Measurements from ENCODE around the gene EPHA4.

Gene EPHA4

GRCh38 chr2:221390878-221391277 is 181.2 kb downstream of the EPHA4 start:
- no peaks in the 10 kb centered on the region for H3K27me3 ChIP-seq (ENCODE audit: insufficient read depth, poor library complexity, severe bottlenecking)
- no peak overlapping the region for H3K4me3 ChIP-seq (ENCODE audit: severe bottlenecking)
- H3K4me1 ChIP-seq (ENCODE audit: insufficient read depth, poor library complexity, severe bottlenecking): no peaks in the 10 kb centered on the region
- no peaks in the 10 kb centered on the region for H3K9me3 ChIP-seq (ENCODE audit: severe bottlenecking)
- DNase-seq (ENCODE audit: low spot score) (no peak), ATAC-seq (ENCODE audit: low read depth) (no peak)
- no peaks in the 10 kb centered on the region for H3K36me3 ChIP-seq (ENCODE audit: low read depth)
- no peak for TF ChIP-seq CTCF (IDR thresholded peaks at IDR 0.05; ENCODE audit: poor library complexity, severe bottlenecking)
- no peak overlapping the region for H3K27ac ChIP-seq (ENCODE audit: poor library complexity, severe bottlenecking)

DNA sequence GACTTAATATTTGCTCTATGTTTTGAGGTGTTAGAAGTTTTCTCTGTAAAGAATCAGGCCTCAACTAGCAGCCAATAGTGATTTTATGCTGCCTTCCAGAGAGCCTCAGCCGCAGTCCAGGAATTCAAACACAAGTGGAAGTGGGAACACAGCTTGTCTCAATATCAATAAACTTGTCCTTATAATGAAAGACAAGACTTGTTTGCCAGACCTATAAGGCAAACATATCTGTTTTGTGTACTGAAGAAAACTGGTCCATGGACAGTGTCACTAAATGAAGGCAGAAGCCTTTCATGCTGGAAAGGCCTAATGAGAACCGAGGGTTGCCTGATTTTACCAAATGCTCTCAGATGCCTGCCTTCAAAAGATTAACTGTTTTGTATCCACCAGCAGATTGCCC is 182.2 kb downstream of the EPHA4 start:
- Histone ChIP-seq H3K27me3 (ENCODE audit: insufficient read depth, poor library complexity, severe bottlenecking) (no peaks in the 10 kb centered on the region), H3K27ac (ENCODE audit: poor library complexity, severe bottlenecking) (no peak overlapping the region), H3K4me3 (ENCODE audit: severe bottlenecking) (no peak overlapping the region), H3K36me3 (ENCODE audit: low read depth) (no peaks in the 10 kb centered on the region), H3K4me1 (ENCODE audit: insufficient read depth, poor library complexity, severe bottlenecking) (no peaks in the 10 kb centered on the region), H3K9me3 (ENCODE audit: severe bottlenecking) (no peaks in the 10 kb centered on the region)
- no peak for TF ChIP-seq CTCF (IDR thresholded peaks at IDR 0.05; ENCODE audit: poor library complexity, severe bottlenecking)
- ATAC-seq (ENCODE audit: low read depth) (no peak), DNase-seq (ENCODE audit: low spot score) (no peak)

- no peak overlapping the region for H3K27ac ChIP-seq (ENCODE audit: poor library complexity, severe bottlenecking)
- no peaks in the 10 kb centered on the region for H3K27me3 ChIP-seq (ENCODE audit: insufficient read depth, poor library complexity, severe bottlenecking)
- ATAC-seq (ENCODE audit: low read depth) (no peak), DNase-seq (ENCODE audit: low spot score) (no peak)
- H3K4me1 ChIP-seq (ENCODE audit: insufficient read depth, poor library complexity, severe bottlenecking): no peaks in the 10 kb centered on the region
- no peak overlapping the region for H3K4me3 ChIP-seq (ENCODE audit: severe bottlenecking)
- H3K36me3 ChIP-seq (ENCODE audit: low read depth): no peaks in the 10 kb centered on the region
- H3K9me3 ChIP-seq (ENCODE audit: severe bottlenecking): no peaks in the 10 kb centered on the region
- TF ChIP-seq CTCF (IDR thresholded peaks at IDR 0.05; ENCODE audit: poor library complexity, severe bottlenecking): no peak
Measured at GRCh38 chr2:221389421-221389820, 182.7 kb downstream of the EPHA4 start.

GRCh38 chr2:221388891-221389290 is 183.2 kb downstream of the EPHA4 start:
- Histone ChIP-seq H3K36me3 (ENCODE audit: low read depth) (no peaks in the 10 kb centered on the region), H3K27ac (ENCODE audit: poor library complexity, severe bottlenecking) (no peak overlapping the region), H3K4me1 (ENCODE audit: insufficient read depth, poor library complexity, severe bottlenecking) (no peaks in the 10 kb centered on the region), H3K4me3 (ENCODE audit: severe bottlenecking) (no peak overlapping the region), H3K9me3 (ENCODE audit: severe bottlenecking) (no peaks in the 10 kb centered on the region), H3K27me3 (ENCODE audit: insufficient read depth, poor library complexity, severe bottlenecking) (no peaks in the 10 kb centered on the region)
- no peak for ATAC-seq (ENCODE audit: low read depth)
- no peak for DNase-seq (ENCODE audit: low spot score)
- no peak for TF ChIP-seq CTCF (IDR thresholded peaks at IDR 0.05; ENCODE audit: poor library complexity, severe bottlenecking)

GRCh38 chr2:221385716-221386115 is 186.4 kb downstream of the EPHA4 start:
- Histone ChIP-seq H3K36me3 (ENCODE audit: low read depth) (no peaks in the 10 kb centered on the region), H3K27ac (ENCODE audit: poor library complexity, severe bottlenecking) (no peak overlapping the region), H3K9me3 (ENCODE audit: severe bottlenecking) (no peaks in the 10 kb centered on the region), H3K4me3 (ENCODE audit: severe bottlenecking) (no peak overlapping the region), H3K27me3 (ENCODE audit: insufficient read depth, poor library complexity, severe bottlenecking) (no peaks in the 10 kb centered on the region), H3K4me1 (ENCODE audit: insufficient read depth, poor library complexity, severe bottlenecking) (no peaks in the 10 kb centered on the region)
- TF ChIP-seq CTCF (IDR thresholded peaks at IDR 0.05; ENCODE audit: poor library complexity, severe bottlenecking): no peak
- no peak for DNase-seq (ENCODE audit: low spot score)
- no peak for ATAC-seq (ENCODE audit: low read depth)

All from RWPE2 (cell line).